HFFc6 (cell line): ENCODE data around the gene CPLANE1. TPM values are rescaled to one million over a fixed set of nuclear protein-coding genes. Genes with fewer than 3 reads are reported as not detected.

ENCODE experiments used
- DNase-seq: peaks from one replicate; pipeline ENCODE4 v3.0.0-alpha.2; 2018
- H3K27ac Mint-ChIP-seq: 2 replicates; pipeline ENCODE4 v1.8.0; 2020; ENCODE audit warnings: mild to moderate bottlenecking, mixed read lengths
- H3K27me3 Mint-ChIP-seq: 2 replicates; pipeline ENCODE4 v1.8.0; 2021; ENCODE audit warnings: mild to moderate bottlenecking, moderate library complexity, mixed read lengths; ENCODE audit not compliant: insufficient read depth
- H3K36me3 Mint-ChIP-seq: 2 replicates; pipeline ENCODE4 v1.8.0; 2021; ENCODE audit warnings: low read depth, mixed read lengths
- H3K4me1 Mint-ChIP-seq: 2 replicates; pipeline ENCODE4 v1.8.0; 2020; ENCODE audit warnings: low read depth, mixed read lengths
- H3K4me3 Mint-ChIP-seq: 2 replicates; pipeline ENCODE4 v1.8.0; 2020; ENCODE audit warnings: mild to moderate bottlenecking, moderate library complexity, mixed read lengths
- H3K9me3 Mint-ChIP-seq: 2 replicates; pipeline ENCODE4 v1.8.0; 2020; ENCODE audit warnings: mild to moderate bottlenecking, mixed read lengths
- total RNA-seq, 6 experiments: library from RNA; stranded (reverse); fragmentation: NEBNext Ultra II Directional; extraction: Animal tissue kit (Norgen Biotek cat#: 25700); gene quantifications; 2 replicates in 1 of 6; 3 replicates in 5 of 6; pipeline ENCODE4 v1.2.3, GENCODE V29; 2021
- TF ChIP-seq, protein P1 (sequence below): fragments of 200-600 bp; sonication (generic); IDR thresholded peaks from 2 replicates; pipeline ENCODE4 v1.5.0; 2021; ENCODE audit warnings: antibody characterized with exemption, mild to moderate bottlenecking

Gene CPLANE1
- total RNA-seq, 6 experiments from 2014 or later = 10.3 to 12.7 (median 11.6) TPM

- no peak overlapping the region for H3K4me3 Mint-ChIP-seq
- H3K36me3 Mint-ChIP-seq = peaks cover 6% of the 10 kb centered on the region; the same call in 1 of the 2 replicates
- TF ChIP-seq, protein P1, sequence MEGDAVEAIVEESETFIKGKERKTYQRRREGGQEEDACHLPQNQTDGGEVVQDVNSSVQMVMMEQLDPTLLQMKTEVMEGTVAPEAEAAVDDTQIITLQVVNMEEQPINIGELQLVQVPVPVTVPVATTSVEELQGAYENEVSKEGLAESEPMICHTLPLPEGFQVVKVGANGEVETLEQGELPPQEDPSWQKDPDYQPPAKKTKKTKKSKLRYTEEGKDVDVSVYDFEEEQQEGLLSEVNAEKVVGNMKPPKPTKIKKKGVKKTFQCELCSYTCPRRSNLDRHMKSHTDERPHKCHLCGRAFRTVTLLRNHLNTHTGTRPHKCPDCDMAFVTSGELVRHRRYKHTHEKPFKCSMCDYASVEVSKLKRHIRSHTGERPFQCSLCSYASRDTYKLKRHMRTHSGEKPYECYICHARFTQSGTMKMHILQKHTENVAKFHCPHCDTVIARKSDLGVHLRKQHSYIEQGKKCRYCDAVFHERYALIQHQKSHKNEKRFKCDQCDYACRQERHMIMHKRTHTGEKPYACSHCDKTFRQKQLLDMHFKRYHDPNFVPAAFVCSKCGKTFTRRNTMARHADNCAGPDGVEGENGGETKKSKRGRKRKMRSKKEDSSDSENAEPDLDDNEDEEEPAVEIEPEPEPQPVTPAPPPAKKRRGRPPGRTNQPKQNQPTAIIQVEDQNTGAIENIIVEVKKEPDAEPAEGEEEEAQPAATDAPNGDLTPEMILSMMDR = no peak
- H3K4me1 Mint-ChIP-seq = peaks cover 9% of the 10 kb centered on the region; the same call in 1 of the 2 replicates
- H3K9me3 Mint-ChIP-seq = no peaks in the 10 kb centered on the region
- H3K27ac Mint-ChIP-seq = no peak overlapping the region
- DNase-seq = no peak
- H3K27me3 Mint-ChIP-seq = no peaks in the 10 kb centered on the region; the same call in 1 of the 2 replicates
These were observed 31.2 kb downstream of the CPLANE1 start for GRCh38 chr5:37217976-37218375.

- peaks cover 28% of the 10 kb centered on the region for H3K36me3 Mint-ChIP-seq
- H3K9me3 Mint-ChIP-seq = no peaks in the 10 kb centered on the region
- TF ChIP-seq, protein P1 = no peak
- no peak overlapping the region for H3K27ac Mint-ChIP-seq
- peaks cover 14% of the 10 kb centered on the region for H3K4me1 Mint-ChIP-seq
- DNase-seq = no peak
- no peak overlapping the region for H3K4me3 Mint-ChIP-seq
- no peaks in the 10 kb centered on the region; the same call in 1 of the 2 replicates for H3K27me3 Mint-ChIP-seq
These were observed 34.6 kb downstream of the CPLANE1 start for GRCh38 chr5:37214550-37214949.

GRCh38 chr5:37212096-37212495, 37.1 kb downstream of the CPLANE1 start:
- H3K27ac Mint-ChIP-seq = no peak overlapping the region
- H3K9me3 Mint-ChIP-seq = no peaks in the 10 kb centered on the region
- H3K4me1 Mint-ChIP-seq = peaks cover 21% of the 10 kb centered on the region
- no peak overlapping the region for H3K4me3 Mint-ChIP-seq
- H3K27me3 Mint-ChIP-seq = peaks cover 1% of the 10 kb centered on the region; the same call in 1 of the 2 replicates
- DNase-seq = no peak
- TF ChIP-seq, protein P1 = no peak
- H3K36me3 Mint-ChIP-seq = peaks cover 28% of the 10 kb centered on the region

- no peaks in the 10 kb centered on the region for H3K9me3 Mint-ChIP-seq
- no peak for DNase-seq
- TF ChIP-seq, protein P1 = no peak
- peaks cover 21% of the 10 kb centered on the region for H3K4me1 Mint-ChIP-seq
- H3K36me3 Mint-ChIP-seq = peaks cover 28% of the 10 kb centered on the region
- peaks cover 1% of the 10 kb centered on the region; the same call in 1 of the 2 replicates for H3K27me3 Mint-ChIP-seq
- H3K4me3 Mint-ChIP-seq = no peak overlapping the region; the same call in 1 of the 2 replicates
- no peak overlapping the region for H3K27ac Mint-ChIP-seq
These were observed 37.5 kb downstream of the CPLANE1 start for GRCh38 chr5:37211661-37212060.

- Mint-ChIP-seq H3K4me1 (peaks cover 21% of the 10 kb centered on the region), H3K27me3 (peaks cover 1% of the 10 kb centered on the region; the same call in 1 of the 2 replicates), H3K36me3 (peaks cover 28% of the 10 kb centered on the region), H3K27ac (peak overlapping the region; percentile 80), H3K4me3 (peak overlapping the region; percentile 86), H3K9me3 (no peaks in the 10 kb centered on the region)
- TF ChIP-seq, protein P1 = no peak
- peak; percentile 65 for DNase-seq
These were observed 40.0 kb downstream of the CPLANE1 start for GRCh38 chr5:37208883-37209797.
